K562 (cell line): ENCODE data around the gene FGF11.

Source experiments
- CBFB ChIP-seq: sonication (generic); formaldehyde crosslinking; IDR thresholded peaks from 2 replicates; pipeline ENCODE4 v1.4.0; 2020; ENCODE audit warnings: mild to moderate bottlenecking, missing genetic modification reagents
- CTCF ChIP-seq, 3 experiments: IDR thresholded peaks in 2 of 3; conservative IDR thresholded peaks in 1 of 3; 2 replicates each; pipeline ENCODE4 v1.5.1; 2011 to 2012; ENCODE audit warnings: low read length in 3 of 3, mild to moderate bottlenecking in 3 of 3, control low read depth in 2 of 3, improper control_type of control experiment in 1 of 3, inconsistent platforms in 1 of 3, low read depth in 1 of 3, mixed read lengths in 1 of 3, moderate library complexity in 1 of 3; ENCODE audit not compliant: insufficient read depth in 2 of 3
- JUND ChIP-seq, 2 experiments: IDR thresholded peaks; 2 replicates in 1 of 2; 3 replicates in 1 of 2; pipeline ENCODE4 v1.6.1; 2011; ENCODE audit warnings: borderline replicate concordance in 2 of 2, low read depth in 2 of 2, low read length in 2 of 2, improper control_type of control experiment in 1 of 2, missing biosample characterization in 1 of 2, missing genetic modification characterization in 1 of 2, missing genetic modification reagents in 1 of 2
- NR2F6 ChIP-seq: fragments of 450-650 bp; formaldehyde crosslinking; IDR thresholded peaks from 2 replicates; pipeline ENCODE4 v1.4.0; 2020; ENCODE audit warnings: mild to moderate bottlenecking
- ZNF511 ChIP-seq: sonication (generic); formaldehyde crosslinking; IDR thresholded peaks from 2 replicates; pipeline ENCODE4 v1.8.0; 2022; ENCODE audit warnings: mild to moderate bottlenecking, missing genetic modification reagents
- TF ChIP-seq, protein P1 (sequence below): sonication (generic); formaldehyde crosslinking; IDR thresholded peaks from 2 replicates; pipeline ENCODE4 v1.8.1; 2022; ENCODE audit warnings: missing genetic modification reagents

DNA sequence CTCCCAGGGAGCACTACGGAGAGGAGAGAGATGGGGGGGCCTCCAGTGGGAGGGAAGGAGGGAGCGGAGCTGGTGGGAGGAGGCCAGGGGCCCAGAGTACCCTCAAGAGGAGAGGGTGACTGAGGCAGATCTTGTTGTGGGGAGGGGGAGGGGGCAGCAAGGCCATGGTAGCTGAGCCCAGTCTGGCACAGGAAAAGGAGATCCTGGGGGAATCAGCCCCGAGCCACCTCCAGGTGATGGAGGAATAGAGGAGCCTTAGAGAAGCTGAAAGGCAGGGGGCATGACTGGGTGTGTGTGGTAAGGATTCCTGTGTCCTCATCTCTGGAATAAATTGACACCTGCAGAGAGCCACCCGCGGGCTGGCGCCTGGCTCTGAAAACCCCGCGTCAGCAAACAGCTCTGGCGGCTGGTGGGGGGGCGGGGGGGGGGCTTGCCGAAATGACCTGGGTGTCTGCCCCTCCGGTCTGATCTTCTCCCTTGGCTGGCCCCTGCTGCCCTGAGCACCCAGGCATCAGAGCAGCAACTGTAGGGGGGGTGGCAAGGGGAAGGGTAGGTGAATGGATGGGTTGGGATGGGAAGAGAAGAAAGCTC is 33.0 kb upstream of the FGF11 start:
- TF ChIP-seq CTCF (IDR thresholded peaks at IDR 0.05 in 2 of 3, conservative IDR thresholded peaks at IDR 0.05 in 1 of 3; ENCODE audit: insufficient read depth in 2 of 3, low read depth in 1 of 3, low read length in 3 of 3) = no peak
- TF ChIP-seq JUND (IDR thresholded peaks at IDR 0.05; ENCODE audit: borderline replicate concordance, low read depth, low read length) = no peak
- TF ChIP-seq JUND (tag; IDR thresholded peaks at IDR 0.05; ENCODE audit: borderline replicate concordance, low read depth, low read length) = no peak
- TF ChIP-seq, protein P1, sequence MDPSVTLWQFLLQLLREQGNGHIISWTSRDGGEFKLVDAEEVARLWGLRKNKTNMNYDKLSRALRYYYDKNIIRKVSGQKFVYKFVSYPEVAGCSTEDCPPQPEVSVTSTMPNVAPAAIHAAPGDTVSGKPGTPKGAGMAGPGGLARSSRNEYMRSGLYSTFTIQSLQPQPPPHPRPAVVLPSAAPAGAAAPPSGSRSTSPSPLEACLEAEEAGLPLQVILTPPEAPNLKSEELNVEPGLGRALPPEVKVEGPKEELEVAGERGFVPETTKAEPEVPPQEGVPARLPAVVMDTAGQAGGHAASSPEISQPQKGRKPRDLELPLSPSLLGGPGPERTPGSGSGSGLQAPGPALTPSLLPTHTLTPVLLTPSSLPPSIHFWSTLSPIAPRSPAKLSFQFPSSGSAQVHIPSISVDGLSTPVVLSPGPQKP = no peak
- no peak for TF ChIP-seq NR2F6
- no peak for TF ChIP-seq CBFB (CRISPR knock-in tag)
- TF ChIP-seq ZNF511 (CRISPR knock-in tag) = no peak
